PC-9 (cell line): Measurements from ENCODE around the gene TACR2. TPM values are rescaled to one million over a fixed set of nuclear protein-coding genes. Genes with fewer than 3 reads are reported as not detected.

Experiments used
- BruUV-seq: library from RNA; stranded (reverse); fragments of 400-500 nt; replicated peaks from 2 replicates; lab custom pipeline; 2021; lab: Mats Ljungman, UMichigan
- CTCF ChIA-PET: fragments of 300-600 bp; sonication (Branson Sonifier 250); formaldehyde crosslinking; loops from one replicate; lab custom pipeline; 2022; ENCODE audit warnings: antibody characterized with exemption; lab: Charles Lee
- POLR2A ChIA-PET: fragments of 300-600 bp; sonication (Branson Sonifier 250); formaldehyde crosslinking; loops from one replicate; lab custom pipeline; 2022; ENCODE audit warnings: antibody characterized with exemption; ENCODE audit not compliant: unreplicated experiment; lab: Charles Lee
- DNase-seq, 2 experiments: peaks; one replicate each; pipeline versions ENCODE4 v3.0.0 to v3.0.0-alpha.2; 2015 to 2022; ENCODE audit warnings: mixed read lengths in 1 of 2
- H2AFZ ChIP-seq: fragments of 200-600 bp; sonication (generic); 2 replicates; pipeline ENCODE4 v1.8.1; 2017; ENCODE audit warnings: antibody characterized with exemption
- H3F3A ChIP-seq: fragments of 200-600 bp; sonication (generic); 2 replicates; pipeline ENCODE4 v1.8.1; 2017; ENCODE audit warnings: antibody characterized with exemption, mild to moderate bottlenecking, low read depth; ENCODE audit not compliant: insufficient read depth
- H3K27ac ChIP-seq: fragments of 200-600 bp; sonication (generic); 2 replicates; pipeline ENCODE4 v1.6.1; 2016; ENCODE audit warnings: mixed run types
- H3K27me3 ChIP-seq: fragments of 200-600 bp; sonication (generic); 2 replicates; pipeline ENCODE4 v1.6.1; 2016; ENCODE audit warnings: low read depth, mixed run types; ENCODE audit not compliant: insufficient read depth
- H3K36me3 ChIP-seq: fragments of 200-600 bp; sonication (generic); 2 replicates; pipeline ENCODE4 v1.6.1; 2016; ENCODE audit warnings: low read depth, mixed run types
- H3K4me1 ChIP-seq: fragments of 200-600 bp; sonication (generic); replicated peaks from 2 replicates; pipeline ENCODE4 v1.6.1; 2016; ENCODE audit warnings: mixed run types; ENCODE audit not compliant: insufficient read depth
- H3K4me2 ChIP-seq: fragments of 200-600 bp; sonication (generic); 2 replicates; pipeline ENCODE4 v1.6.1; 2017; ENCODE audit warnings: mixed run types
- H3K4me3 ChIP-seq: fragments of 200-600 bp; sonication (generic); 2 replicates; pipeline ENCODE4 v1.6.1; 2016; ENCODE audit warnings: mixed run types
- H3K79me2 ChIP-seq: fragments of 200-600 bp; sonication (generic); 2 replicates; pipeline ENCODE4 v1.6.1; 2017; ENCODE audit warnings: low read depth, mixed run types
- H3K9me2 ChIP-seq: fragments of 200-600 bp; sonication (generic); 2 replicates; pipeline ENCODE4 v1.8.1; 2017; ENCODE audit warnings: mild to moderate bottlenecking; ENCODE audit not compliant: insufficient read depth
- H3K9me3 ChIP-seq: fragments of 200-600 bp; sonication (generic); 2 replicates; pipeline ENCODE4 v1.8.1; 2016; ENCODE audit warnings: low read depth; ENCODE audit not compliant: insufficient read depth
- H4K20me1 ChIP-seq: fragments of 200-600 bp; sonication (generic); 2 replicates; pipeline ENCODE4 v1.8.1; 2017; ENCODE audit not compliant: insufficient read depth
- CTCF ChIP-seq: fragments of 200-600 bp; sonication (generic); conservative IDR thresholded peaks from 2 replicates; pipeline ENCODE4 v1.6.1; 2017; ENCODE audit warnings: mixed run types, antibody characterized with exemption, mild to moderate bottlenecking, moderate library complexity
- EZH2 ChIP-seq: fragments of 200-600 bp; sonication (generic); IDR thresholded peaks from 2 replicates; pipeline ENCODE4 v1.8.0; 2017; ENCODE audit warnings: antibody characterized with exemption, low read depth
- intact Hi-C: fragments of 100-400 bp; cut with micrococcal nuclease; formaldehyde crosslinking; loops from one replicate; pipeline ENCODE4 v1.10.0; 2022; ENCODE audit not compliant: unreplicated experiment
- total RNA-seq: library from RNA; stranded (reverse); gene quantifications from 2 replicates; pipeline ENCODE4 v1.2.3, GENCODE V29; 2021

TACR2 gene
- total RNA-seq, 1 experiment from 2014 or later: not detected

- Histone ChIP-seq H3K9me2 (no peaks in the 10 kb centered on the region), H3K4me1 (peaks cover 63% of the 10 kb centered on the region), H3K27ac (peak overlapping the region; percentile 96), H3K27me3 (no peaks in the 10 kb centered on the region), H3K79me2 (no peaks in the 10 kb centered on the region), H3K4me2 (peak overlapping the region; percentile 80), H4K20me1 (no peaks in the 10 kb centered on the region), H2AFZ (no peak overlapping the region), H3F3A (peaks cover 44% of the 10 kb centered on the region), H3K9me3 (no peaks in the 10 kb centered on the region), H3K4me3 (peak overlapping the region; percentile 42; the same call in 1 of the 2 replicates), H3K36me3 (no peaks in the 10 kb centered on the region)
- ChIA-PET CTCF (interaction anchor here (4.1 kb wide), 1 partner anchor 11 kb away, joined by 33 read pairs; the partner anchor contains the start of gene TSPAN15), POLR2A (interaction anchor here (0.7 to 0.8 kb wide), 2 partner anchors 11 to 15 kb away, joined by 3 to 5 read pairs; partner anchors contain the start of gene TSPAN15)
- peak; percentile 77 to 80 for DNase-seq
- BruUV-seq: no TSS peak
- intact Hi-C loops: loop anchor here (1.0 kb wide), 1 partner anchor 19 kb away; no protein-coding TSS in a partner anchor
- TF ChIP-seq CTCF (0 out of 2 replicates have a peak, but pooled peaks have one; percentile 5), EZH2 (no peak)
Measured at GRCh38 chr10:69439350-69439739, 22.6 kb upstream of the TACR2 start.

GRCh38 chr10:69438536-69439349 lies 22.0 kb upstream of the TACR2 start:
- BruUV-seq: TSS peak; percentile 98
- H3K9me2 ChIP-seq: no peaks in the 10 kb centered on the region
- H3K9me3 ChIP-seq: no peaks in the 10 kb centered on the region
- peak overlapping the region; percentile 63 for H2AFZ ChIP-seq
- H3K27ac ChIP-seq: peak overlapping the region; percentile 96
- peaks cover 42% of the 10 kb centered on the region for H3F3A ChIP-seq
- TF ChIP-seq CTCF (no peak), EZH2 (no peak)
- intact Hi-C loops: loop anchor here (1.0 kb wide), 4 partner anchors 12 to 30 kb away; partner anchors contain the start of gene TSPAN15
- ChIA-PET CTCF (interaction anchor here (4.1 kb wide), 1 partner anchor 11 kb away, joined by 33 read pairs; the partner anchor contains the start of gene TSPAN15), POLR2A (interaction anchor here (0.6 to 1.0 kb wide), 5 partner anchors 13 to 476 kb away, joined by 3 to 9 read pairs (median 3); no protein-coding TSS in a partner anchor)
- H3K27me3 ChIP-seq: no peaks in the 10 kb centered on the region
- no peaks in the 10 kb centered on the region for H3K36me3 ChIP-seq
- DNase-seq: peak; percentile 72 to 98
- peak overlapping the region; percentile 44; the same call in 1 of the 2 replicates for H3K4me3 ChIP-seq
- H3K4me2 ChIP-seq: peak overlapping the region; percentile 80
- no peaks in the 10 kb centered on the region for H3K79me2 ChIP-seq
- peaks cover 57% of the 10 kb centered on the region for H3K4me1 ChIP-seq
- no peaks in the 10 kb centered on the region for H4K20me1 ChIP-seq
